GM21737 (cell line): Measurements from ENCODE around the gene MB.

Experiments
- ATAC-seq: cut with Tn5 transposase; IDR thresholded peaks from one replicate; pipeline ENCODE4 v1.9.1; 2021; ENCODE audit warnings: mild to moderate bottlenecking, moderate library complexity; ENCODE audit not compliant: unreplicated experiment

Gene MB

GRCh38 chr22:35618427-35619223 lies 1.5 kb upstream of the MB start:
- no peak for ATAC-seq

- no peak for ATAC-seq
These were observed 1.1 kb downstream of the MB start for GRCh38 chr22:35616043-35616442.

DNA sequence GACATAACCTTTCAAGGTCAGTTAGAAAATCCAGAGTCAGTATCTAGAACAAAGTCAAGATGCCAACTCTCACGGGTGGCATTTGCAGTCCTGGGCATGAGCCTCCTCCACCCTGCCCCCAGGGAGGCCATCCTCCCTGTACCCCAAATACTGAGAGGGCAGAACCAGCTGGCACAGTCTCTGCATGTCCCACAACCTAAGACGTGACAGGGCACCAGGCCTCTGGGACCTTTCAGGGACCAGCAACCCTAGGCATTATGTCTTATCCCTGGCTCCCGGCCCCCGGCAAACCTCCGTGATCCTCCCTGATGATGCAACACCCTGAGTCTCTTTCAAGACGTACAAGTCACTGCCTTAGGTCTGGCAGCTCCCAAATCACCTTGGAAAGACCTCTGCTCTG lies 2.0 kb downstream of the MB start:
- ATAC-seq = no peak

DNA sequence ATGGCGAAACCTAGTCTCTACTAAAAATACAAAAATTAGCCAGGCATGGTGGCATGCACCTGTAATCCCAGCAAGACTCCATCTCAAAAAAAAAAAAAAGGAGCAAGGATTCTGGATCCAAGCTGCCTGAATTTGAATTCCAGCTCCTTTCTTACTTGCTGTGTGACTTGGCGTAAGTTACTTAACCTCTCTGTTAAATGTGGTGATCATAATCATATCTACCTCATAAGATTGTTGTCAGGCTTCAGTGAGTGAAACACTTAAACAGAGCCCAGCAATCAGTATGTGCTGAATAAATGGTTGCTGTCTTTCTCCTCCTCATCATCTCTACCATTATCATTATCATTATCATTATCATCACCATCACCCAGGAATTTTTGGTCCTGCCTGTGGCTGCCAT lies 2.7 kb downstream of the MB start:
- no peak for ATAC-seq

DNA sequence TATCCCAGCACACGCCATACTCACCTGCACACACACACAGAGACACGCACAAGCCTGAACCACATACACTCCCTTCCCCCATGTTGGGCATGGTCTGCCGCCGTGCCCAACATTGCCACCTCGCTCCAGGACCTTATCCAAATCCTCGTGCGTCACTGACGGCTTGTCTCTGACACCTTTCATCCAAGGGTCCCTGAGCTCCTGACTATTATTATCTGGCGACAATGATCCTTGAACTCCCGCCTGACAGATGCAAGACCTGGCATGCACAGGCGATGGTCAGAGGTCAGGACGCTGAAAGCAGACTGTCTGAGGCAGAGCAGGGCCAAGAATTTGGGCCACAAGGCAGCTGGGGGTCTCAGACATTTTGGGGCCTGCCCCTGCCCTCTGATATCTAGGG lies 4.2 kb downstream of the MB start:
- ATAC-seq = no peak

DNA sequence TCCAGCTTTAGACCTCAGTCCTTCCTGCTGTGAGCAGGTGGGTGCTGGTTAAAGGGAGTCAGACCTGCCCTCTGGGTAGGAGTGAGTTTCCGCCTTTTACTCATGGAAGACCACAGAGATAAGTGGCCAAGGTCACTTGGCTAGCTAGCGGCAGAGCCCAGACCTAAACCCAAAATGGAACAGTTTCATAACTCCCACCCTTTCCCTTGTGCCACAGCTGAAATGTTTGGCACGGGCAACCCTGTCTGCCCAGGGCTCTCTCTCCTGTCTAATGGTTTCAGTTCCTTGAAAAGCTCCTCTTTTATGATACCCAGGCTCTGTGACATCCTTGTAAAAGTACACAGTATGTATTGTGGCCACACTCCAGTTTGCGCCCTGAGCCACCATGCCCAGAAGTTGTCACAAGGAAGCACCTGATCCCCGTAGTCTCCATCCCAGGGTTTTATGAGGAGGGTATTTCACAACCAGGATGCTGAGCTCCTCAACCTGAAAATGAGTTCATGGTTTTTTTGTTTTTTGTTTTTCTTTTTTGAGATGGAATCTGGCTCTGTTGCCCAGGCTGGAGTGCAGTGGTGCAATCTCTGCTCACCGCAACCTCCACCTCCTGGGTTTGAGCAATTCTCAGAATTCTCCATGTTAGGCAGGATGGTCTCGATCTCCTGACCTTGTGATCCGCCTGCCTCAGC lies 5.1 kb downstream of the MB start:
- no peak for ATAC-seq

DNA sequence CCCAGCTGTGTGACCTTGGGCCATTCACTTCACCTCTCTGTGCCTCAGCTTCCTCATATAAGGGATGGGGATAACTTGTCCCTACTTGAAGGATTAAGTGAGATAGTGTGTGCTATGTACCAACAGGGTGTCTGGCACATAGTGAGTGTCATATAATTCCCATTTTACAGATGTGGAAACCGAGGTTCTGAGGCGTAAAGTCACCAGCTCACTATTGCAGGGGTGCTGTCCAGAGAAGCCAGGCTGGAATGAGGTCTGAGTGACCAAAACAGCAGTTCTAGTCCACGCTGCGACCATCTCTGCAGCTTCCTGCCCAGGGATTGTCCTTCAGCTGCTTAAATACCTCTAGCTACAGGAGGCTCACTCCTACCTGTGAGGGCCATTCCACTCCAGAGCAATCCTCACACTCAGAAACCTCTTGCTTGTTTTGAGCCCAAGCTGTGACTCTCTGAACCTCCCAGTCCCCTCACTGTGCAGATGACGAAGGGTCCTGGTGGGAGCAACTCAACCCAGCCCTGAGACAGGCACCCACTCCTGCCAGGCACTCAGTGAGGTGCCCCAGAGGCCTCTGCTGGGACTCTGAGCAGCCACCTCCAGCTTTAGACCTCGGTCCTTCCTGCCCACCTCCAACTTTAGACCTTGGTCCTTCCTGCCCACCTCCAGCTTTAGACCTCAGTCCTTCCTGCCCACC lies 5.8 kb downstream of the MB start:
- no peak for ATAC-seq

DNA sequence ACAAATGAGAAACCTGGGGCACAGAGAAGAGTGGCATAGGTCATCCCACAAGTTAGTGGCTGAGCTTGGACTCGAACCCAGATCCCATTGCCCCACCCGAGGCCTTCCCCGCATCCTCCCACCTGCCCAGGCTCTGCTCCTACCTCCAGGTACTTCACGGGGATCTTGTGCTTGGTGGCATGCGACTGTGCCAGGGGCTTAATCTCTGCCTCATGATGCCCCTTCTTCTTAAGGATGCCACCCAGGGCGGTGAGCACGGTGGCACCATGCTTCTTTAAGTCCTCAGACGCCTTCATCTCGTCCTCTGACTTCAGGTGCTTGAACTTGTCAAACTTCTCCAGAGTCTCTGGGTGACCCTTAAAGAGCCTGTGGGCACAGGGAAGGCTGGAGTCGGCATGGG lies 6.4 kb downstream of the MB start:
- ATAC-seq = no peak

DNA sequence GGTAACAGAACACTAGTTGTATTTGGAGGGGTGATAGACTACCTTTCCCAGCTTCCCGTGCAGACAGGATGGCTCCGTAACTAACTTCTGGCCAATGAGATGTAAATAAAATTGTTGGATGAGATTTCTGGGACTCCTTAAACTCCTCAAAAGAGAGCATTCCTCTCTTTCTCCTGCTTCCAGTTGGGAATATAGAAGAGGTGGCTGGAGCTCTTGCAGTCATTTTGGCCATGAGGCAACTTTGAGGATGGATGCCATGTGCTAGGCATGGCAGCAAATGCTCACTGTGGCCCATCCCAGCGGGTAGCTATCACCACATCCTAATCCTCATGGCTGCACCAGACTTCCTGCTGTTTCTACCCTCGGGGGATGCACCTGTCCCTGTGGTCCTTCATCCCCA lies 7.4 kb downstream of the MB start:
- ATAC-seq = no peak

DNA sequence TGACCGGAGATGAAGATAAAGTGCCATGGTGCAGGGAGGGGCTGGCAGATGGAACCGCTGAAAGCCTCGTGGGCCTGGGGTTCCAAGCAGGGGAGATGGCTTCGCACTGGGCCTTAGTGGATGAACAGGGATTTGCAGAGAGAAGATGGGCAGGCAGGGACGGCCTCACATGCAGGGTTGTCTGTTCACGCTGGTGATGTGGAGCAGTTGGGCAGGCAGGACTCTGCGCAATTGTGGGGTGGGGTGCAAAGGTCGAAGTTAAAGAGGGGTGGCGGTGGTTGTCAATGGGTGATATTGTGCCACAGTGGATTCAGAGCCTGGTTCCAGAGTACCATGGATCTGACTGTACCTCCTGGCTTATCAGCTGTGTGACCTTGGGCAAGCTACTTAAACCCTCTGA lies 7.9 kb downstream of the MB start:
- no peak for ATAC-seq

GRCh38 chr22:35608088-35608487 lies 9.0 kb downstream of the MB start:
- no peak for ATAC-seq

DNA sequence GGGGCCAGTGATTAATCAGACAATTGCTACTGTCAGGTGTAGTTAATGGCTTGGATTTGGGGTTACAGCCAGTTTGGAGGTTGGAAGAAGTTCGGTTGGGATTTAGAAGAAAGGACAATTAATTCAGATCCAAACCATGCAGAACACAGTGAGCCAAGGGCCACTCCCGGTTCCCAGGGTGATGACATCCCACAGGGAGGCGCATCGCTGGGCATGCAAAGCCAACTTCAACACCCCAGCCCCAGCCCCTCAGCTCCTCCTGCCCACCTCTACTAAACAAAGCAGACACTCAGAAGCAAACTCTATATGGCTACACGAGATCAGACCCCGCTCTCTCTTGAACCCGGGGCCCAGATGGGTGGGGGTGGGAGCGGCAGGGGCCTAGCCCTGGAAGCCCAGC lies 10.2 kb downstream of the MB start:
- no peak for ATAC-seq

GRCh38 chr22:35605851-35606481 lies 11.2 kb downstream of the MB start:
- no peak for ATAC-seq

GRCh38 chr22:35605369-35605680 lies 11.8 kb downstream of the MB start:
- no peak for ATAC-seq

GRCh38 chr22:35604621-35605368 lies 12.3 kb downstream of the MB start:
- ATAC-seq = no peak

DNA sequence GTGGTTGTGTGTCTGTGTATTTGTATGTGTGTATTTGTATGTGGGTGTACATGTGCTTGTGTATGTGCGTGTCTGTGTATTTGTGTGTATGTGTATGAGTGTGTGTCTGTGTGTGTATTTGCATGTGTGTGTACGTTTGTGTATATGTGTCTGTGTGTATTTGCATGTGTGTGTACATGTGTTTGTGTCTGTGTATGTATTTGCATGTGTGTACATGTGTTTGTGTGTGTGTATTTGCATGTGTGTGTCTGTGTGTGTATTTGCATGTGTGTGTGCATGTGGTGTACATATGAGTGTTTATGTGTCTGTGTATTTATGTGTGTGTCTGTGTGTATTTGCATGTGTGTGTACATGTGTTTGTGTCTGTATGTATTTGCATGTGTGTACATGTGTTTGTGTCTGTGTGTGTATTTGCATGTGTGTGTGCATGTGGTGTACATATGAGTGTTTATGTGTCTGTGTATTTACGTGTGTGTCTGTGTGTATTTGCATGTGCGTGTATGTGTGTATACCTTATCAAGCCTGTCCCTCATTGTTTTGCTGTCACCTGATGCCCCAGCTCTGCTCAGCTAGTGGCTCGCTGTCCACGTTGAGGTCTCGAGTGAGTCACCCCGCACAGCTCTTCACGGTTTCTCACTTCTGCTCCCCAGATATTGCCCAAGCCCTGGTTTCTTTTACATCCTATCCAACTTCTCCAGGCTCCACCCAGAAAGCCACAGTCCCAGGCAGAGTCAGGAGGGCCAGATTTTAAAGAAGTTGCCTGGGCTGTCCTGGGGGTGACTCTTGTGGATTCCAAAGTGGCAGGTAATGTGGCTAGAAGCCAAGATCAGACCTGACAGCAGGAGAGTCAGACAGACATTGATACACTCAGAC lies 15.2 kb downstream of the MB start:
- ATAC-seq = no peak

- ATAC-seq = no peak
These were observed 16.0 kb downstream of the MB start for GRCh38 chr22:35601013-35601580.

DNA sequence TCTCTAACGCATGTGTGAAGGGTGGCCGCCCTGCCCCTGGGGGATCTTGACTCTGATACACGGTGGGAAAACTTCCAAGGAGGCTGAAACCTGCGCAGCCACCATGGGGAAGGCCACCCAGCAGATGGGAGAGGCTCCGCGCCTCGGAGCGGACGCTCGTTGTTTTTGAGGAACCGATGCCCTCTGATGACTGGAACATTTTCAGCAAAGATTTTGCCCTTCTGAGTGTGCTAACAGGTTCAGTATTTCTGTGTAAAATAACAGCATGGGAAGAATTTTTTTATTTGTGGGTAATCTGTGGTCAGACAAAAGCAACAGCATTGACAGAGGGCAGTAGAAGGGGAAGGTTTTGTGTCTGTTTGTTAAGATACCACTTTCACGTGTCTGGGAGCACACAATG lies 16.7 kb downstream of the MB start:
- no peak for ATAC-seq

DNA sequence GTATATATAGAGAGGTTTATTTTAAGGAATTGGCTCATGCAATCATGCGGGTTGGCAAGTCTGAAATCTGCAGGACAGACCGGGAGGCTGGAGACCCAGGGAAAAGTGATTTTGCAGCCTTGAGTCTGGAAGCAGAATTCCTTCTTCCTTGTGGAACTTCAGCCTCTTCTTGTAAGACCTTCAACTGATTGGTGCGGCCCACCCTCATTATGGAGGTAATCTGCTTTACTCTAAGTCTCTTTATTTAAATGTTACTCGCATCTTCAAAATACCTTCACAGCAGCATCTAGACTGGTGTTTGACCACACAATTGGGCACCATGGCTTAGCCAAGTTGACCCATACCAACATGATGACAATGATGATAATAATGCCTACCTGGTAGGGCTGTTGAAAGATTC lies 17.8 kb downstream of the MB start:
- no peak for ATAC-seq

DNA sequence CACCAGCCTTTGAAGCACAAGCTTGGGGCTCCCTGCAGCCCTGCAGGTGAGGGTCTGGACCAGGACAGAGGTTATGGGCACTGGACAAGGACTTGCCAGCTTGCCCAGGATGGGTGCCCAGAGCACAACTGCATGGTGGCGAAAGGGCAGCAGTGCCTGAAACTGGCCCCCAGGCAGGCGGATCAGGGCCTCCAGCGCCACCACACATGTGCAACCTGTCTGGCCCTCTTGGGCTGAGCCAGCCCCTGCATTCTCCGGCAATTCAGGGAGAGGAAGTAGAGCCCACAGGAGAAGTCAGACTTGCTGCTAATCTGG lies 18.8 kb downstream of the MB start:
- no peak for ATAC-seq
